Heart left ventricle (tissue), 13 donors: Measurements from ENCODE around the gene RGL2.

Source experiments
- CTCF ChIP-seq, 12 donors: fragments of 200-600 bp; sonication (generic) in 4 of 12; IDR thresholded peaks; one replicate each; pipeline versions ENCODE4 v1.5.0 to v1.8.0; 2018 to 2022; ENCODE audit warnings: antibody characterized with exemption in 12 of 12, mild to moderate bottlenecking in 5 of 12
- POLR2A ChIP-seq, 2 donors: fragments of 450-650 bp; IDR thresholded peaks; one replicate each; pipeline ENCODE4 v1.6.1; 2017; ENCODE audit warnings: antibody characterized with exemption in 2 of 2, mild to moderate bottlenecking in 2 of 2, moderate library complexity in 2 of 2
- donor health status: ischemic (EF 13 %, LVEDD 7.1; RV severe dilation, severe dysfunction).
- donor health status: DM: no; HTN: yes; CAD: no.
- donor health status: DM: no; HTN: no; CAD: no.
- donor health status: ischemic (EF 25% LVEDD 6.9; RV normal size, moderate dysfunction).
- donor health status: ischemic (EF 25% LVEDD 5.7; RV mildly dilated, moderate dysfunction).
- donor health status: ischemic (EF 35%, LVEDD 5.7; RV mildly dilated, moderate dysfunction).
- donor health status: nonischemic (EF 11% LVEDD 7.7; RV severe dilation, severe dysfunction).
- donor health status: DM: yes; HTN: yes; CAD: no.
- donor health status: PGD.
- donor health status: ischemic (EF 29% LVEDD 5.4; RV normal size, mild dysfunction).
- donor health status: nonischemic (EF 23%, LVEDD 6.1; RV moderate dilation, normal function).

- TF ChIP-seq CTCF (IDR thresholded peaks at IDR 0.05) (peak; percentile 95 to 99 (median 98)), POLR2A (IDR thresholded peaks at IDR 0.05) (no peak)
Measured at GRCh38 chr6:33247977-33248642, 50.6 kb downstream of the RGL2 start.
